SK-N-MC (cell line): ENCODE measurements around the gene UNK.

Source experiments
- EZH2 ChIP-seq: fragments of 200-600 bp; sonication (generic); IDR thresholded peaks from one replicate; pipeline ENCODE4 v1.6.1; 2017; ENCODE audit warnings: antibody characterized with exemption
- FOXP2 ChIP-seq: optimal IDR thresholded peaks from 2 replicates; pipeline ENCODE3; 2011; ENCODE audit warnings: mild to moderate bottlenecking, moderate library complexity; ENCODE audit not compliant: insufficient read depth; ENCODE audit errors: extremely low read length, control extremely low read depth
- POLR2AphosphoS5 ChIP-seq: IDR thresholded peaks from 2 replicates; pipeline ENCODE4 v1.6.1; 2012; ENCODE audit warnings: mild to moderate bottlenecking, low read depth, low read length, borderline replicate concordance

DNA sequence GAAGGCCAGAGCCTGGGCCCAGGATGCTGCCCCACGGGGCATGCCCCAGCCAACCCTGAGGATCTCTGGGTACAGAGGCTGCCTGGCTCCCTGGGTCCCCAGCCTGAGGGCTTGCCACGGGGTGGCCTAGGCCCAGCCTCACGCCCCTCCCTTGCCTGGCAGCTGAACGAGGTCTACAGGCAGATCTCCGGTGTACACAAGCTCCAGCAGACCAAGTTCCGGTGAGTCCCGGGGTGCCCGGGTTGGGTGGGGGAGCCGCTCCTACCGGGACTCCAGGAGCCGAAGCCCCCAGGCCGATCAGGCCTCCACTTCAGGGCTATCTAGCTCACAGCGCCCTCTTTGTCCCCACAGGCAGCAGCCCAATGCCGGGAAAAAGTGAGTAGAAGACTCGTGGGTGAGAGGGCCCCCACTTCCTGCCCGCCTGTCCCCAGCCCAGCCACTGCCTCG lies 44.0 kb upstream of the UNK start:
- TF ChIP-seq EZH2: no peak
- TF ChIP-seq POLR2AphosphoS5: no peak
- TF ChIP-seq FOXP2: no peak
